HG02938 (cell line): ENCODE results near the gene DERL3.

Experiments used
- ATAC-seq: cut with Tn5 transposase; IDR thresholded peaks from one replicate; pipeline ENCODE4 v1.9.1; 2021; ENCODE audit warnings: mild to moderate bottlenecking, moderate library complexity; ENCODE audit not compliant: unreplicated experiment

DERL3 gene

GRCh38 chr22:23847991-23848864, 9.4 kb upstream of the DERL3 start:
- no peak for ATAC-seq

GRCh38 chr22:23847310-23847920, 8.6 kb upstream of the DERL3 start:
- ATAC-seq: no peak

DNA sequence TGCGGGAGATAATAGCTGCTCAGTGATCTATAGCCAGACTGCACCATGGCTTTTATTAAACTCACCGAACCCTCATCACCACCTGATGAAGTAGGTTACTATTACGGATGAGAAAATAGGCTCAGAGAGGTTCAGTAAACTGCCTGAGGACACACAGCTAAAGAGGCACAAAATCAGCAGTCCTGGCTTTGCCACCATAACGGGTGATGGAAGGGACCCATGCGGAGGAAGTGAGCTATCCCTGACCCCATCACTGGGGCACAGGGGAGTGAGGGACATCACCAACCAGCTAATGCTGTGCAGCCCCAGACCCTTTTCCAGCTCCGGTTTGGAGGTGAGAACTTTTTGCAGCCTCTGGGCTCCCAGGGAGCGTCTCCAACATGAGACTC, 7.3 kb upstream of the DERL3 start:
- no peak for ATAC-seq

DNA sequence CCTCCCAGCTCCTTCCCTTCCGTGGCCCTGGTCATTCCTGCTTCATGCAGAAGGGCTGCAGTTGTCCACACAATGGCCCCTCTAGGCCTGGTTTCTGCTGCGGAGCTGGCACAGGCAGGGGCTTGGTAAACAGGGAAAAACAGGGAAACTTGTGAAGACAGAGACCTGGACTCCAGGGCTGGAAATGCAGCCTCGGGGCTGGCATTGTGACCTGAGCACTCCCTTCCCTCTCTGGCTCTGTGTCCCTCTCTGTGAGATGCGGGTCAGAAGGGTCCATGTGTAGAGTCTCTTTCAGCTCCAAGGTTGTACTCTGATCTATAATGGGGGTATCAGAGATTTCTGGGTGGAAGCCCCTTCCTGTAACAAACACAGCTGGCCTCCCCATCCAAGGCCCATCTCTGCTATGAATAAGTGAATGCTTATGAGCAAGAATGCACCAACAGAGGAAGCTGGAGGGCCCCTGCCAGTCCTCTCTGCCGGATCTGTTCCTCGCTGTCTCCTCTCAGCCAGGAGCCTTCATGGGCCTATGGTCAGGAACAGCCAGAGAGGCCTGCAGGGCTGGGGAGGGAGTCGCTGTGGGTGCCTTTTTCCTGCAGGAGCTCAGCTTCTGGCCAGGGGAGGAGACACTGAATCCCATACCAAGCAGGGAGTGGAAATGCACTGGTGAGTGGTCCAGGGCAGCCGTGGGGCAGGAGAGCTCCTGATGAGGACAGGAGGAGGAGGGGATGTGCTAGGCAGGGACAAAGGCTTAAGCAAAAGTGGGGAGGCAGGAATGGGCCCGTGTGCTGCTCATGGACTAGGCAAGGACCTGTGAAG, 6.7 kb upstream of the DERL3 start:
- no peak for ATAC-seq

GRCh38 chr22:23844739-23845202, 6.0 kb upstream of the DERL3 start:
- no peak for ATAC-seq

DNA sequence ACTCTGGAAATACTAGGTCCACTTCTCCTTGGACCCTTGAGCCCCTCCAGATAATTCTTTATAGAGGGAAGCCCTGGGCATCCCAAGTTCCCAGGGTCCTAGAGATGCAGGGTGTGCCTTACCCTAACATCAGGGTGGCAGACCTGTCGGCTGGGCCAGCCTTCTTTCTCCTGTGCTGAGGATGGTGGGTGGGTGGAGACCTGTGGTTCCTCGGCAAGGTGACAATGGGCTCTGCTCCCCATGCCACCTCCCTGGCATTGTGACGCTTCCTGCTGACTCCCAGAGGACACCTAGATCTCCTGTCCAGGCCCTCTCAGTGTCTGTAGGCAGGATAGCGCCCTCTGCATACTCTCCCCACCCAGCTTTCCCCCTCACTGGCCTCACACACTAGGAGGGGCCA, 3.8 kb upstream of the DERL3 start:
- ATAC-seq: no peak

DNA sequence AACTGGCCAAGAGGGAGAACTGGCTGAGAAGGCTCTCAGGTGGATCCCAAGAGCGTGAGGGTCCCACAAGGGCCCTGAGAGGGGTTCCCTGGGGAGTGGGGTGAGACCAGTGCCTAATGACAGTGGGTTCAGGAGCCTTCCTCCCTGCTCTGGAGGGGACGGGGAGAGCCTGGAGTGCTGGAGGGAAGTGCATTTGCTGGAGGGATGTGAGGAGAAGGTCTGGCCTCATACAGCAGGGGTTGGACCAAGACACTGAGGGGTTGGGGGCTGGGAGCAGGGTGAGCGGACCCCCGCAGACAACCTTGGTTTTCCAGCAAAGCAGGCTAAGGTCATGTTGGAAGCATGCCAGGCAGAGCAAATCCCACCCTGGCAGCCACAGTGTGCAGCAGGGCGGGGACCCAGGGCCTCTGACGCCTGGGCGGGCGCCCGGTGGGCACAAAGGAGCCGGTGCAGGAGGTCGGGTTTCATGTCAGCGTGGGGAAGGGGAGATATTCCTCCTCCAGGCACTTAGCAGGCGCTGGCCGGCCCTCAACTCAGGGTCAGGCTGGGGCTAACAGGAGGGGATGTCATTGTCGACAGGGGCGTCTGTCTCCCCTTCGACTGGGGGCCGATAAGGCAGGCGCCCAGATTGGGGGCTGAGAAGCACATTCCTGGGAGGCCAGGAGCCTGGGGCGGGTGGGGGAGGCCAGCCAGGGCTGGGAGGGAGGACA, 3.1 kb upstream of the DERL3 start:
- no peak for ATAC-seq

DNA sequence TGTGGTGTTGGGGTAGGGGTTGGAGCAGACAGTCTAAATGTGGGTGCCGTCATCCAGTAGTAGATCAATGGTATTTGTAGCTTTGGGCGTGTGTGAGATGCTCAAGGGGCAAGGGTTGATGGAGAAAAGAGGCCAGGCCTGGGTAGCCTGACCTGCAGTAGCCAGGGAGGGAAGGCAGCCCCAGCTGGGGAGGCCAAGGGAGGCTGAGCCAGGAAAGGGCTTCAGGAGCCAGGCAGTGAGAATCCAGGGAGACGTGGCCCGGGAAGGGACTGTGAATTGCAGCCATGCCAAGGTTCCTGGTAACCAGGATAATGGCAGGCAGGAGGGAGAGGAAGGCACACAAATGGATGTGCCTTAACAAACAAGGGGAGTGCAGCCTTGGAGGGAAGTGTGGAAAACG, 2.5 kb upstream of the DERL3 start:
- no peak for ATAC-seq

GRCh38 chr22:23840026-23840425, 1.2 kb upstream of the DERL3 start:
- no peak for ATAC-seq

DNA sequence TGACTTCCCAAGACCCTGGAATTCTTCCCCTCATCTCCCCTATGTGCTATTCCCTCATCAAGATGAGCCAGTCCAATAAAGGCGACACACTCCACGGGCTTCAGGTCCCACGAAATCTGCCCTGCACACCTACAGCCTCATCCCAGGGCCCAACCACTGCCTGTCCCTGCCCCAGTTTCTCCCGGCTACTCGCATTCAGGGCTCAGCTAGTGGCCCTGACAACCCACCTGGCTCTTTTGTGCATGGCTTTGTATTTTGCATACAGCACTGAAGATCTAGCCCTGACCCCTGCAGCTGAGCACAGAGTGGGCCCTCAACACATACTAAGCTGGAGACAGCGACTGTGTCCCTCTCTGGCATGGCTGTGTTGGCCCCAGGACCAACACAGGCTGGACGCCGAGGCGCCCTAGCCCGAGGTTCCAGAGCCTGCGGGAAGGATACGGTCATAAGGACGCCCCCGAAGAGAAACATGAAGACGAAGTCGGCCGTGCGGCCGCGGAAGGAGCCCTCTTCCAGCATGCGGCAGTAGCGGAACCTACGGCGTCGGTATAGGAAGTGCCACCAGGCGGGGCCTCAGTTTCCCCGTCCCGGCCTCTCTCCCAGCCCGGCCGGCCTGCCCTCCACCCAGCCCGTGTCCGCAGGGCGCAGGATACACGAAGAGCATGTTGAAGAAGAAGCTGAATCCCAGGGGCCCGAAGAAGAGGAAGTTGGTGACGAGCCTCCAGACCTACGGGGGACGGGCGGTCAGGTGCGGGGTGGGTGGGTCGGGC, 710 bp downstream of the DERL3 start:
- peak; percentile 16 for ATAC-seq

- no peak for ATAC-seq
These were observed 1.3 kb downstream of the DERL3 start for GRCh38 chr22:23837496-23837859.

- ATAC-seq: no peak
These were observed 1.9 kb downstream of the DERL3 start for GRCh38 chr22:23836692-23837495.

DNA sequence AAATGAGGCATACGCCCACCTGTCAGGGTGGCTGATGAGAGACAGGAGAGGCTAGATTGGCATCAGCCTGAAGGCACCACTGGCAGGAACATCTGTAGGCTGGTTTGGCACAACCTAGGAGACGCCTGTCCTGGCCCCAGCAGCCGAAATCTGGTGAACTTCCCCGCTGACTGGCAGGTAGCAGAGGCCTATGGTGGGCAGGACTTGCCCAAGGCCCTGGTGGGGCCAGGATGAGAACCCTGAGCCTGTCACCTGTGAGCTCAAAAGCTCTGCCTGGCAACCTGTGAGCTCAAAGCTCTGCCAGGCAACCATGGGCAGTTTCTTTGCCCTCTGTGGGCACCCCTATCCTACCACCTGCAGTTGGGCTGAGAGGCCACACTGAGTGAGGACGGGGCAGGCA, 2.5 kb downstream of the DERL3 start:
- no peak for ATAC-seq

GRCh38 chr22:23835484-23836144, 3.2 kb downstream of the DERL3 start:
- no peak for ATAC-seq

- ATAC-seq: no peak
These were observed 3.9 kb downstream of the DERL3 start for GRCh38 chr22:23834793-23835483.

GRCh38 chr22:23834406-23834792, 4.4 kb downstream of the DERL3 start:
- ATAC-seq: no peak

GRCh38 chr22:23833911-23834317, 4.9 kb downstream of the DERL3 start:
- no peak for ATAC-seq

DNA sequence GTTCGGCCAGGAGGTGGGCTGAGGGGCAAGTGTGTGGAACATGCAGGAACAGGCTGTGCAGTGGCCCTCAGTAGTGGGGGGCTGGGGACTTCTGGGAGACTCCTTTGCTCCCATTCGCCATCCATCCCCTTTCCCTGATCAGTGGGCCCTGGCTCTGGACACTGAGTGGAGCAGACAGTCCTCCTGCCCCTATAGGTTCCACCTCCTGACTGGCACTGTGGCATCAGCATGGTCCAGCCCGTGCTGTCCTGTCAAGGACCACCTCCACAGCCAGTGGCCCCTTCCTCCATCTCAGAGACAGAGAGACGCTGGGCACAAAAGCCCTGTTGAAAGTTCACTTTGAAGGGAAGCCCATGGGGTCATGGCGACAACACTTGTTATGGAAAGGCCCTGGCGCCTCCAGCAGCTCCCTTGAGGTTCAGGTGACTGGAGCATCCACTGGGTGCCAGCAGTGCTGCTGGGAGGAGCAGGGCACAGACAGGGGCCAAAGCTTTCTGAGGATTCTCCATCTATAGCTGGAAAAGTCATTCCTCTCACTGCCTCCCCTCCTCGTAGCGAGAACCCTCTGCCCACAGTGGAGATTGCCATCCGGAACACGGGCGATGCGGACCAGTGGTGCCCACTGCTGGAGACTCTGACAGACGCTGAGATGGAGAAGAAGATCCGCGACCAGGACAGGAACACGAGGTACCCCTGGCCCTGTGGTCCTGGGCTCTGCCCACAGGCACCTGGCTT, 5.6 kb downstream of the DERL3 start:
- no peak for ATAC-seq
